NB4 (cell line): ENCODE data around the gene SPEM2.

Experiments used
- DNase-seq: peaks from one replicate; pipeline ENCODE4 v3.0.0; 2010; ENCODE audit warnings: low read depth
- H3K4me3 ChIP-seq: one replicate; pipeline ENCODE4 v1.5.1; 2011; ENCODE audit warnings: mild to moderate bottlenecking, low read depth, low read length, moderate library complexity
- MAX ChIP-seq: IDR thresholded peaks from 2 replicates; pipeline ENCODE4 v1.6.1; 2011; ENCODE audit warnings: low read depth, low read length
- MYC ChIP-seq: IDR thresholded peaks from 2 replicates; pipeline ENCODE4 v1.6.1; 2011; ENCODE audit warnings: low read depth, low read length
- POLR2A ChIP-seq: IDR thresholded peaks from 2 replicates; pipeline ENCODE4 v1.6.1; 2011; ENCODE audit warnings: mild to moderate bottlenecking; ENCODE audit not compliant: insufficient read length; ENCODE audit errors: extremely low read depth
- TF ChIP-seq, protein P1 (sequence below): IDR thresholded peaks from one replicate; pipeline ENCODE4 v1.5.1; 2012; ENCODE audit warnings: low read depth, low read length

The SPEM2 gene

DNA sequence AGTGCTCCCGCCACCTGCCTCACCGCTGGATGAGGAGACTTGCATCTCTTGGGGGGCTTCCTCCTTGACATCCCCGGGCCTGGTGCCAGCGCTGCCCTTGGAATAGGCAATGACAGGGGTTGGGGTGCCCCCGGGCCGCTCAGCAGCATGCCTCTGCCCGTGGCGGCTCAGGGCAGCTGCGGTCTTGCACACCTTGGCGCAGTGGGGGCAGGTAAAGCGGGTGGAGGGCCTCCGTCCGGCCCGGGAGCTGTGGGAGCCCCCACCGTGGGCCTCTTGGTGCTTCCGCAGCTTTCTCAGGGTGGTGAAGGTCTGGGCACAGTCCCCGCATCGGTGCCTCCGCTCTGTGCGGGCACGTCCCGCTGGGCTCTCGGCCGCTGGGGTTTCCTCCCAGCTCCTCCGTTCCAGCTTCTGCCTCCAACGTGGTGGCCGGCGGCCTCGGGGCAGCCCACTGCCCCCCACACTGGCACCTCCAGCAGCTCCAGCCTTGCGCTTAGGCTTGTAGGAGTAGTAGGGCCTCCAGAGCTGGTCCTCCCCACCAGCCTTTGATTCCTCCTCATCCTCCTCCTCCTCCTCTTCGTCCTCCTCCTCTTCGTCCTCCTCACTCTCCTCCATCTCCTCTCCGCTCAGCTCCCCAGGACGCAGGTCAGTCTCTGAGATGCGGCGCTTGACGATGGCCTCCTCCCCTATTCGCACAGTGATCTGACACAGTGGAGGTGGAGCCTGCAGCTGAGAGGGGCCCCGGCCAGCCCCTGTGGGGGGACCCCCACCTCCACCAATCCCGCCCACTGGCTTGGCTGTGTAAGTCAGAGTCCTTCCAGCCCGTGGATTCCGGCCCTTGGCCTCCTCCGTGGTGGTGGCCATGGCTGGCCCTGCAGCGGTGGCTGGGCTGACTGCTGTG lies 37.3 kb downstream of the SPEM2 start:
- no peak for DNase-seq
- TF ChIP-seq MYC (no peak), POLR2A (no peak), MAX (no peak)
- TF ChIP-seq, protein P1, sequence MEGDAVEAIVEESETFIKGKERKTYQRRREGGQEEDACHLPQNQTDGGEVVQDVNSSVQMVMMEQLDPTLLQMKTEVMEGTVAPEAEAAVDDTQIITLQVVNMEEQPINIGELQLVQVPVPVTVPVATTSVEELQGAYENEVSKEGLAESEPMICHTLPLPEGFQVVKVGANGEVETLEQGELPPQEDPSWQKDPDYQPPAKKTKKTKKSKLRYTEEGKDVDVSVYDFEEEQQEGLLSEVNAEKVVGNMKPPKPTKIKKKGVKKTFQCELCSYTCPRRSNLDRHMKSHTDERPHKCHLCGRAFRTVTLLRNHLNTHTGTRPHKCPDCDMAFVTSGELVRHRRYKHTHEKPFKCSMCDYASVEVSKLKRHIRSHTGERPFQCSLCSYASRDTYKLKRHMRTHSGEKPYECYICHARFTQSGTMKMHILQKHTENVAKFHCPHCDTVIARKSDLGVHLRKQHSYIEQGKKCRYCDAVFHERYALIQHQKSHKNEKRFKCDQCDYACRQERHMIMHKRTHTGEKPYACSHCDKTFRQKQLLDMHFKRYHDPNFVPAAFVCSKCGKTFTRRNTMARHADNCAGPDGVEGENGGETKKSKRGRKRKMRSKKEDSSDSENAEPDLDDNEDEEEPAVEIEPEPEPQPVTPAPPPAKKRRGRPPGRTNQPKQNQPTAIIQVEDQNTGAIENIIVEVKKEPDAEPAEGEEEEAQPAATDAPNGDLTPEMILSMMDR, result no peak
- H3K4me3 ChIP-seq, result no peak overlapping the region

DNA sequence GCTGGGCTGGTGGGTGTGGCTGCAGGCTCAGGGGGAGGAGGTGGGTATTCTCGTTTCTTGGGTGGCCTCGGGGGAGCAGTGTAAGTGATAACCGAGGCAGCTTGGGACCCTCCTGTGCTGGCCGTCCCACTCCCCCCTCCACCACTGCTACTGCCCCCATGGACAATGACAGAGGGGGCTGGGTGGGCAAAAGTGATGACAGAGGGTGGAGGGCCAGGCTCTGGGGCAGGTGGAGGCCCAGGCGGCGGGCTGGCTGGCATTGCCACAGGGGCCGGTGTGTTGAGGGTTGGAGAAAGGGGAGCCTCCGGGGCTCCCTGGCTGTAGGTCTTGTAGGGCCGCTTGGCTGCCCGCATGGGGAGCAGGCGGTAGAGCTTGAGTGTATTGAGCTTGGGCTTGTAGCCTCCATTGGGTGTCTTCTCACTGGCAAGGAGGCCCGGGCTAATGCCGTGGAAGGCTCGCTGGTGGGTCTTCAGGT lies 38.0 kb downstream of the SPEM2 start:
- no peak for DNase-seq
- TF ChIP-seq POLR2A (no peak), MYC (no peak), MAX (no peak)
- TF ChIP-seq, protein P1, result no peak
- H3K4me3 ChIP-seq, result no peak overlapping the region

DNA sequence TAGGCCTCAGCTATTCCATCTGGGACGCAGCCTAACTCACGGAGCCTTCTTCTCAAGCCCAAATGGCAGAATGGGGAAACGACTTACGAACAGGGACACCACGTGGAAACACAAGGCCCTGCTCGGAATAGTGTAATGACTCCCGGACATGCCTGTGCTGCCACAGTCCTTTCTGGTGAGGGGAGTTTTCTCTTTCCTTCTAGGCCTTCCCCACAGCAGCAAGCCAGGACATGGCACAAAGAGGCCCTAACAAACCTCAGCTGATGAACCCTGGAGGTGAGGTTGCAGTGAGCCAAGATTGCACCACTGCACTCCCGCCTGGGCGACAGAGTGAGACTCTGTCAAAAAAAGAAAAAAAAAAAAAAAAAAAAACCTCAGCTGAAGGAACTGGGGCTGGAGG lies 38.7 kb downstream of the SPEM2 start:
- TF ChIP-seq POLR2A, result no peak
- no peak for TF ChIP-seq MYC
- no peak for TF ChIP-seq MAX
- TF ChIP-seq, protein P1, result no peak
- H3K4me3 ChIP-seq, result no peak overlapping the region
- no peak for DNase-seq

GRCh38 chr17:7465597-7466275 lies 40.3 kb downstream of the SPEM2 start:
- DNase-seq, result no peak
- TF ChIP-seq MAX (no peak), POLR2A (no peak), MYC (no peak)
- H3K4me3 ChIP-seq, result no peak overlapping the region

- no peak overlapping the region for H3K4me3 ChIP-seq
- TF ChIP-seq POLR2A, result no peak
- TF ChIP-seq, protein P1, result no peak
- TF ChIP-seq MYC, result no peak
- TF ChIP-seq MAX, result no peak
- DNase-seq, result no peak
Observed at GRCh38 chr17:7466318-7466638, 40.9 kb downstream of the SPEM2 start.

DNA sequence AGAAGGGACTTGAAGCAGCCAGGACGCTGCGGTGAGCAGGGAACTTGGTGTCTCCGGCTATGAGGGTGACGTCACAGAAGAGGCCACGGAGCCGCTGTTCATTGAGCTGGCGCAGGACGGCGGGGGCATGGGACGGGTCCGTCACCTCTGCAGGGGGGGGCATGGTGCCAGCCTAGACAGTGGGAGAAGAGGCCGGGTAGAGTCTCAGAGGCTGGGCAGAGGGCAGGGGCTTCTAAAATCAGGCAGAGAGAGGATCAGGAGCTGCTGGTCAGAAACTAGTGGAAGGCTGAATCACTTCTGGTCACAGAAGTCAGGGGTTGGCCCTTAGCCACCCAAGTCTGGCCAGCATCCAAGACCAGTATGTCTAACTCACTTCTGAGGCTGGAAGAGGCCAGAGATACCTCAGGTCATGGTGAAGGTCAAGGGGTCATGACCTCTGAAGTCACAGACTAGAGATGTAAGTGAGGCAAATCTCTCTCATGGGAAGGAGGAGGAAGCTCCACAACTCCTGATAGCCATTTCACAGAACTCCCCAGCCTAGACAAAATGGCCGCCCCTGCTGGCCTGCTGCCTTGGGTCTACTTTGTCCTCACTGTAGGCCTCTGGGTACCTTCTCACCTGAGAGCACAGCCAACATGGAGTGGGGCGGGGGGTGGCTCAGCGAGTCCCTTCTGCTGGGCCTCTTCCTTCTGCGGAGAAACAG lies 41.4 kb downstream of the SPEM2 start:
- TF ChIP-seq, protein P1, result no peak
- no peak for TF ChIP-seq MAX
- no peak for TF ChIP-seq MYC
- no peak for TF ChIP-seq POLR2A
- DNase-seq, result no peak
- no peak overlapping the region for H3K4me3 ChIP-seq
